ENCODE measurements around the gene EHD3.

- TF ChIP-seq POLR2A (IDR thresholded peaks at IDR 0.05): no peak
- no peak for TF ChIP-seq CTCF (IDR thresholded peaks at IDR 0.05)
These were observed 60.2 kb downstream of the EHD3 start for GRCh38 chr2:31294196-31294595.

Data from Peyer's patch (tissue), 4 donors.